Heart left ventricle (tissue), 13 donors: Measurements from ENCODE around the gene WHRN.

Experiments used
- POLR2A ChIP-seq, 2 donors: fragments of 450-650 bp; IDR thresholded peaks; one replicate each; pipeline ENCODE4 v1.6.1; 2017; ENCODE audit warnings: antibody characterized with exemption in 2 of 2, mild to moderate bottlenecking in 2 of 2, moderate library complexity in 2 of 2
- TF ChIP-seq, protein P1 (sequence below), 12 donors: fragments of 200-600 bp; sonication (generic) in 4 of 12; IDR thresholded peaks; one replicate each; pipeline versions ENCODE4 v1.5.0 to v1.8.0; 2018 to 2022; ENCODE audit warnings: antibody characterized with exemption in 12 of 12, mild to moderate bottlenecking in 5 of 12
- donor health status: ischemic (EF 13 %, LVEDD 7.1; RV severe dilation, severe dysfunction).
- donor health status: DM: no; HTN: yes; CAD: no.
- donor health status: DM: no; HTN: no; CAD: no.
- donor health status: ischemic (EF 25% LVEDD 6.9; RV normal size, moderate dysfunction).
- donor health status: ischemic (EF 25% LVEDD 5.7; RV mildly dilated, moderate dysfunction).
- donor health status: ischemic (EF 35%, LVEDD 5.7; RV mildly dilated, moderate dysfunction).
- donor health status: nonischemic (EF 11% LVEDD 7.7; RV severe dilation, severe dysfunction).
- donor health status: DM: yes; HTN: yes; CAD: no.
- donor health status: PGD.
- donor health status: ischemic (EF 29% LVEDD 5.4; RV normal size, mild dysfunction).
- donor health status: nonischemic (EF 23%, LVEDD 6.1; RV moderate dilation, normal function).

DNA sequence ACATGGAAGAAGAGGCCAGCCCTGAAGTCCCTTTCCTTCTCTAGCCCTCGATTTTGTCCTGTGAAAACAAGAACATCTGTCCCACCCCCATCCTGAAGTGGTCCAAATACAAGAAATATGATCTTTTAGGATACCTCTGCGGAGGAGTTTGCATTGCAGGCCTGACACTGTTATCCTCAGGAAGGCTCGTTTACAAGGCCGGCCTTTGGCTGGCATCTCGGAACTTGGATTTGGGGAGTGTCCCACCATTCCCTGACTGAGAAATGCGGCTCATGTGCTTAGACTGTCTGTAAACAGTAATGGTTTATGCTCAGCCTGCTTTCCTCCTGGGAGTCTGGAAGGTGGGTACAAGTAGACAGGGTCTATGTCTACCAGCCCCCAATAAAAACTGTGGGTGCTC is 26.4 kb downstream of the WHRN start:
- TF ChIP-seq, protein P1, sequence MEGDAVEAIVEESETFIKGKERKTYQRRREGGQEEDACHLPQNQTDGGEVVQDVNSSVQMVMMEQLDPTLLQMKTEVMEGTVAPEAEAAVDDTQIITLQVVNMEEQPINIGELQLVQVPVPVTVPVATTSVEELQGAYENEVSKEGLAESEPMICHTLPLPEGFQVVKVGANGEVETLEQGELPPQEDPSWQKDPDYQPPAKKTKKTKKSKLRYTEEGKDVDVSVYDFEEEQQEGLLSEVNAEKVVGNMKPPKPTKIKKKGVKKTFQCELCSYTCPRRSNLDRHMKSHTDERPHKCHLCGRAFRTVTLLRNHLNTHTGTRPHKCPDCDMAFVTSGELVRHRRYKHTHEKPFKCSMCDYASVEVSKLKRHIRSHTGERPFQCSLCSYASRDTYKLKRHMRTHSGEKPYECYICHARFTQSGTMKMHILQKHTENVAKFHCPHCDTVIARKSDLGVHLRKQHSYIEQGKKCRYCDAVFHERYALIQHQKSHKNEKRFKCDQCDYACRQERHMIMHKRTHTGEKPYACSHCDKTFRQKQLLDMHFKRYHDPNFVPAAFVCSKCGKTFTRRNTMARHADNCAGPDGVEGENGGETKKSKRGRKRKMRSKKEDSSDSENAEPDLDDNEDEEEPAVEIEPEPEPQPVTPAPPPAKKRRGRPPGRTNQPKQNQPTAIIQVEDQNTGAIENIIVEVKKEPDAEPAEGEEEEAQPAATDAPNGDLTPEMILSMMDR (IDR thresholded peaks at IDR 0.05): no peak
- no peak for TF ChIP-seq POLR2A (IDR thresholded peaks at IDR 0.05)
